Thyroid gland (tissue), 4 donors: ENCODE results near the gene PRR33.

Source experiments
- CTCF ChIP-seq, 6 experiments: fragments of 200-600 bp in 3 of 6; fragments of 450-650 bp in 3 of 6; sonication (generic) in 3 of 6; IDR thresholded peaks; one replicate each; pipeline ENCODE4 v1.5.1; 2016 to 2019; ENCODE audit warnings: antibody characterized with exemption in 6 of 6, mild to moderate bottlenecking in 2 of 6, inconsistent platforms in 1 of 6, moderate library complexity in 1 of 6
- POLR2A ChIP-seq, 2 donors: fragments of 450-650 bp; IDR thresholded peaks; one replicate each; pipeline ENCODE4 v1.6.1; 2017; ENCODE audit warnings: antibody characterized with exemption in 2 of 2, mild to moderate bottlenecking in 2 of 2, moderate library complexity in 1 of 2

- TF ChIP-seq CTCF (IDR thresholded peaks at IDR 0.05) (no peak), POLR2A (IDR thresholded peaks at IDR 0.05) (no peak)
Observed at GRCh38 chr11:1920128-1920908, 28.6 kb upstream of the PRR33 start.
